ENCODE measurements around the gene PDE6B. TPM values are rescaled to one million over a fixed set of nuclear protein-coding genes. Genes with fewer than 3 reads are reported as not detected.

Gene PDE6B
- total RNA-seq, 1 experiment from 2014 or later: not detected

DNA sequence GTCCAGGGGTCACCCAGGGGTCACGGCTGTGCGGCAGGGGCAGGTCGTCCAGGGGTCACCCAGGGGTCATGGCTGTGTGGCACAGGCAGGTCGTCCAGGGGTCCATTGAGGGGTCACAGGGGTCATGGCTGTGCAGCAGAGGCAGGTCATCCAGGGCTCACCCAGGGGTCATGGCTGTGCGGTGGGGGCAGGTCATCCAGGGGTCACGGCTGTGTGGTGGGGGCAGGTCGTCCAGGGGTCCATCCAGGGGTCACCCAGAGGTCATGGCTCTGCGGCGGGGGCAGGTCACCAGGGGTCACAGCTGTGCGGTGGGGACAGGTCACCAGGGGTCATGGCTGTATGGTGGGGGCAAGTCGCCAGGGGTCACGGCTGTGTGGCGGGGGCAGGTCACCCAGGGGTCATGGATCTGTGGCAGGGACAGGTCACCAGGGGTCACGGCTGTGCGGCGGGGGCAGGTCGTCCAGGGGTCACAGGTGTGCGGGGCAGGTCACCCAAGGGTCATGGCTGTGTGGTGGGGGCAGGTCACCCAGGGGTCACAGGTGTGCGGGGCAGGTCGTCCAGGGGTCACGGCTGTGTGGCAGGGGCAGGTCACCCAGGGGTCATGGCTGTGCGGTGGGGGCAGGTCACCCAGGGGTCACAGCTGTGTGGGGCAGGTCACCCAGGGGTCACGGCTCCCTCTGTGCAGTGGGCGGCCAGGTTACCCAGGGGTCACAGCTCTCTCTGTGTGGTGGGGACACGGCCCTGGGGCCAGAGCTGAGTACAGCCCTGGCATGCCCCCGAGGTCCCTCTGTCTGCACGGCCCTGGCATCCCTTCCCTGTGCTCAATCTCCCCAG lies 32.7 kb downstream of the PDE6B start:
- H3K9me3 ChIP-seq (replicated peaks): no peaks in the 10 kb centered on the region

GRCh38 chr4:658681-659667 lies 33.6 kb downstream of the PDE6B start:
- H3K27me3 ChIP-seq (replicated peaks): no peaks in the 10 kb centered on the region
- no peaks in the 10 kb centered on the region for H3K36me3 ChIP-seq
- H3K4me3 ChIP-seq: no peak overlapping the region
- no peaks in the 10 kb centered on the region for H3K4me1 ChIP-seq (replicated peaks)
- H3K9me3 ChIP-seq (replicated peaks): no peaks in the 10 kb centered on the region
- no peak for DNase-seq (ENCODE audit: low read depth in 1 of 2, low spot score in 2 of 2)
- no peak overlapping the region for H3K27ac ChIP-seq

More for the DNA sequence above, 32.7 kb downstream of the PDE6B start:
- no peaks in the 10 kb centered on the region for H3K27me3 ChIP-seq (replicated peaks)
- no peak overlapping the region for H3K4me3 ChIP-seq
- no peaks in the 10 kb centered on the region for H3K36me3 ChIP-seq
- H3K27ac ChIP-seq: no peak overlapping the region
- DNase-seq (ENCODE audit: low read depth in 1 of 2, low spot score in 2 of 2): no peak
- no peaks in the 10 kb centered on the region for H3K4me1 ChIP-seq (replicated peaks)

GRCh38 chr4:659851-660250 lies 34.5 kb downstream of the PDE6B start:
- H3K36me3 ChIP-seq: no peaks in the 10 kb centered on the region
- H3K4me3 ChIP-seq: no peak overlapping the region
- no peak overlapping the region for H3K27ac ChIP-seq
- H3K4me1 ChIP-seq (replicated peaks): no peaks in the 10 kb centered on the region
- no peaks in the 10 kb centered on the region for H3K27me3 ChIP-seq (replicated peaks)
- DNase-seq (ENCODE audit: low read depth in 1 of 2, low spot score in 2 of 2): no peak
- H3K9me3 ChIP-seq (replicated peaks): no peaks in the 10 kb centered on the region

- Histone ChIP-seq H3K4me1 (replicated peaks) (no peaks in the 10 kb centered on the region), H3K4me3 (no peak overlapping the region), H3K36me3 (no peaks in the 10 kb centered on the region), H3K27ac (no peak overlapping the region), H3K27me3 (replicated peaks) (no peaks in the 10 kb centered on the region), H3K9me3 (replicated peaks) (no peaks in the 10 kb centered on the region)
- no peak for DNase-seq (ENCODE audit: low read depth in 1 of 2, low spot score in 2 of 2)
These were observed 35.0 kb downstream of the PDE6B start for GRCh38 chr4:660401-660800.

GRCh38 chr4:661231-661630 lies 35.9 kb downstream of the PDE6B start:
- Histone ChIP-seq H3K36me3 (no peaks in the 10 kb centered on the region), H3K9me3 (replicated peaks) (no peaks in the 10 kb centered on the region), H3K4me3 (no peak overlapping the region), H3K27me3 (replicated peaks) (no peaks in the 10 kb centered on the region), H3K4me1 (replicated peaks) (no peaks in the 10 kb centered on the region), H3K27ac (no peak overlapping the region)
- DNase-seq (ENCODE audit: low read depth in 1 of 2, low spot score in 2 of 2): no peak

DNA sequence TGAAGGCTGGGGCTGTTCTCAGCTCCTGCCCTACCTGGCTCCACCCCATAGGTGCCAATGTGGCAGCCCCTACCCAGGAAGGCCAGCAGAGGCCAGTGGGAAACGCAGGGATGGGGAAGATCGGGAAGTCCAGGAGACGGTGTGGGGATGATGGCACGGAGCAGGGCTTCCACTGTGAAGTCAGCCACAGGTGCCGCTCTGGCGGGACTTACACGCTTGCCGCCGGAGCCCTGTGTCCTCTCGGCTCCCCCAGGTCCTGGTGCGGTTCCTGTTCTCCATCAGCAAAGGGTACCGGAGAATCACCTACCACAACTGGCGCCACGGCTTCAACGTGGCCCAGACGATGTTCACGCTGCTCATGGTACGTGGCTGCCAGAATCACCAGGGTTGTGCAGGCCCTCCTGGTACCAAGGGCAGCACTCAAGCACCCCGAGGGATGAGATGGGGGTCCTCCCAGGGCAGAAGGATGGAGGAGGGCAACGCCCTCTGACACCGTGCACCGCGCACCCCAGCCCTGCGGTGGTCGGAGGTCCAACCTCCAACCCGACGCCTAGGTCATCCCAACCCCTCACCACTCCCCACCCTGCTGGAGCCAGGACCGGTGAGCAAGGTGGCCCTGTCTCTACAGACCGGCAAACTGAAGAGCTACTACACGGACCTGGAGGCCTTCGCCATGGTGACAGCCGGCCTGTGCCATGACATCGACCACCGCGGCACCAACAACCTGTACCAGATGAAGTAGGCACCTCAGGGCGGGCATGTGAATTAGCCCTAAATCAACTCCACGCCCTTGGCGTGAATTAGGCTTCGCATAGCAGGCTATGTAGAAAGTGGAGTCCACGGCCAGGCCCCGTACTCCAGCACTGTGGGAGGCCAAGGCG lies 36.7 kb downstream of the PDE6B start:
- H3K36me3 ChIP-seq: no peaks in the 10 kb centered on the region
- H3K9me3 ChIP-seq (replicated peaks): no peaks in the 10 kb centered on the region
- no peak overlapping the region for H3K4me3 ChIP-seq
- no peak for DNase-seq (ENCODE audit: low read depth in 1 of 2, low spot score in 2 of 2)
- no peak overlapping the region for H3K27ac ChIP-seq
- no peaks in the 10 kb centered on the region for H3K27me3 ChIP-seq (replicated peaks)
- H3K4me1 ChIP-seq (replicated peaks): no peaks in the 10 kb centered on the region

DNA sequence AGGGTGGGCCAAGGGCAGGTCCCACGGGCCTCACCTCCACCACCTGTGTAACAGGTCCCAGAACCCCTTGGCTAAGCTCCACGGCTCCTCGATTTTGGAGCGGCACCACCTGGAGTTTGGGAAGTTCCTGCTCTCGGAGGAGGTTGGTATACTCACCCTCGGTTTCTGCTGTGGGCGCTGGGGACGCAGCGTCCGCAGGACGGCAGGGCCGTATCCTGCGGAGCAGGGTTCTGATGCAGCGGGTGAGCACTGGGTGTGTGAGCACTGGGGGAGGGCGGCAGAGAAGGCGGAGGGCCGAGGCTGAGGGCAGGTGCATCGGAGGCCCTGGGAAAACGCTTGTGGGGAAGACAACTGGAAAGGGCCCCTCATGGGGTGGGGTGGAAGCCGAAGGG lies 37.7 kb downstream of the PDE6B start:
- no peak overlapping the region for H3K27ac ChIP-seq
- H3K36me3 ChIP-seq: no peaks in the 10 kb centered on the region
- no peak overlapping the region for H3K4me3 ChIP-seq
- DNase-seq (ENCODE audit: low read depth in 1 of 2, low spot score in 2 of 2): no peak
- H3K4me1 ChIP-seq (replicated peaks): no peaks in the 10 kb centered on the region
- H3K27me3 ChIP-seq (replicated peaks): no peaks in the 10 kb centered on the region
- H3K9me3 ChIP-seq (replicated peaks): no peaks in the 10 kb centered on the region

- Histone ChIP-seq H3K36me3 (no peaks in the 10 kb centered on the region), H3K27ac (no peak overlapping the region), H3K9me3 (replicated peaks) (no peaks in the 10 kb centered on the region), H3K4me1 (replicated peaks) (no peaks in the 10 kb centered on the region), H3K4me3 (no peak overlapping the region), H3K27me3 (replicated peaks) (no peaks in the 10 kb centered on the region)
- no peak for DNase-seq (ENCODE audit: low read depth in 1 of 2, low spot score in 2 of 2)
These were observed 38.4 kb downstream of the PDE6B start for GRCh38 chr4:663438-664428.

DNA sequence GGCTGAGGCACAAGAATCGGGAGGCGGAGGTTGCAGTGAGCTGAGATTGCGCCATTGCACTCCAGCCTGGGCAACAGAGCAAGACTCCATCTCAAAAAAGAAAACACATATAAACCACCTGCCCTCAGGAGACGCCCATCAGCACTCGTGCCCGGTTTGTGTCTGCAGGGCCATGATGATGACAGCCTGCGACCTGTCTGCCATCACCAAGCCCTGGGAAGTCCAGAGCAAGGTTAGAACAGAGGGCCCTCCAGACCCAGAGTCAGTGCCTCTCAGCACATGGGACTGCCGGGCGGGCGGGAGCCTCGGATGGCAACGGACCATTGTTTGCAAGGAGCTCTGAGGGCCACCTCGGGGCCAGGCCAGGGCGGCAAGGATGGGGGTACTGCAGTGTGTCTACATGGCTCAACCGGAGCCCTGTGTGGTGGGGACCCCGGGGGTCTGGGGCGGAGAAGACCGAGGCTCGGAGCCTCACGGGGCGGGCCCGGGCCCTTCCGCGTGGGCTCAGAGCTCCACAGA lies 39.4 kb downstream of the PDE6B start:
- Histone ChIP-seq H3K4me3 (no peak overlapping the region), H3K36me3 (no peaks in the 10 kb centered on the region), H3K27me3 (replicated peaks) (no peaks in the 10 kb centered on the region), H3K4me1 (replicated peaks) (no peaks in the 10 kb centered on the region), H3K9me3 (replicated peaks) (no peaks in the 10 kb centered on the region), H3K27ac (no peak overlapping the region)
- no peak for DNase-seq (ENCODE audit: low read depth in 1 of 2, low spot score in 2 of 2)

DNA sequence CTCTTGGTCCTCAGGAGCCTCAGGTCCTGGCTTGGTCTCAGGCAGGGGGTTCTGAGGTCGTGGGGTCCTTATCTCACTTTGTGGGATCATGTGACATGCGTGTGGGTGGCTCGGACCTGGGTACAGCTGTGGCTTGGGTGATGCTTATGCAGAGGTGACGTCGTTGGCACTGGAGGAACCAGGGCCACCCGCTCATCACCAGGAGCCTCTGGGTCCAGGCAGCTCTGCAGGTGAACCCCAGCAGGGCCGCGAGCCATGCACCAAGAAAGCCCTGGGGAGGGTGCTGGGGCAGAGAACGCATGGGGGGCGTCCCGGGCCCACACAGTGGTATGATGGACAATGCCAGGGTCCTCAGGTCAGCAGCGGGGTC lies 40.0 kb downstream of the PDE6B start:
- no peaks in the 10 kb centered on the region for H3K4me1 ChIP-seq (replicated peaks)
- H3K9me3 ChIP-seq (replicated peaks): no peaks in the 10 kb centered on the region
- no peak overlapping the region for H3K27ac ChIP-seq
- H3K27me3 ChIP-seq (replicated peaks): no peaks in the 10 kb centered on the region
- DNase-seq (ENCODE audit: low read depth in 1 of 2, low spot score in 2 of 2): no peak
- H3K36me3 ChIP-seq: no peaks in the 10 kb centered on the region
- H3K4me3 ChIP-seq: no peak overlapping the region

GRCh38 chr4:665751-666435 lies 40.5 kb downstream of the PDE6B start:
- Histone ChIP-seq H3K4me1 (replicated peaks) (no peaks in the 10 kb centered on the region), H3K4me3 (no peak overlapping the region), H3K36me3 (0 out of 2 replicates have a peak, but pooled peaks cover 1% of the 10 kb centered on the region), H3K27me3 (replicated peaks) (no peaks in the 10 kb centered on the region), H3K9me3 (replicated peaks) (no peaks in the 10 kb centered on the region), H3K27ac (no peak overlapping the region)
- DNase-seq (ENCODE audit: low read depth in 1 of 2, low spot score in 2 of 2): no peak

- Histone ChIP-seq H3K9me3 (replicated peaks) (no peaks in the 10 kb centered on the region), H3K27me3 (replicated peaks) (no peaks in the 10 kb centered on the region), H3K36me3 (0 out of 2 replicates have a peak, but pooled peaks cover 4% of the 10 kb centered on the region), H3K4me1 (replicated peaks) (no peaks in the 10 kb centered on the region), H3K27ac (no peak overlapping the region), H3K4me3 (no peak overlapping the region)
- DNase-seq (ENCODE audit: low read depth in 1 of 2, low spot score in 2 of 2): no peak
These were observed 41.0 kb downstream of the PDE6B start for GRCh38 chr4:666436-666810.

Data from SJSA1 (cell line).